HepG2 (cell line): ENCODE results near the gene TELO2.

Experiments
- ATM ChIP-seq: fragments of 450-650 bp; IDR thresholded peaks from 2 replicates; pipeline ENCODE4 v1.7.1; 2017; ENCODE audit warnings: mild to moderate bottlenecking, borderline replicate concordance
- EZH2 ChIP-seq: conservative IDR thresholded peaks from 2 replicates; pipeline ENCODE4 v1.6.1; 2012; ENCODE audit warnings: mild to moderate bottlenecking, low read depth, low read length, moderate library complexity
- FOXK2 ChIP-seq: fragments of 450-650 bp; IDR thresholded peaks from 2 replicates; pipeline ENCODE4 v1.6.1; 2016
- NRL ChIP-seq: sonication (generic); formaldehyde crosslinking; IDR thresholded peaks from 2 replicates; pipeline ENCODE4 v1.5.0; 2020; ENCODE audit warnings: missing genetic modification reagents, mild to moderate bottlenecking, moderate library complexity, borderline replicate concordance
- PHF20 ChIP-seq: sonication (generic); formaldehyde crosslinking; IDR thresholded peaks from 2 replicates; pipeline ENCODE4 v1.5.0; 2020; ENCODE audit warnings: mild to moderate bottlenecking, missing genetic modification reagents
- POLR2AphosphoS5 ChIP-seq: IDR thresholded peaks from 2 replicates; pipeline ENCODE4 v1.6.1; 2012; ENCODE audit warnings: low read depth, low read length
- TEAD3 ChIP-seq: optimal IDR thresholded peaks from 2 replicates; pipeline ENCODE3; 2016; ENCODE audit warnings: borderline replicate concordance
- ZBTB7A ChIP-seq: sonication (generic); formaldehyde crosslinking; IDR thresholded peaks from 2 replicates; pipeline ENCODE4 v1.8.0; 2022; ENCODE audit warnings: mild to moderate bottlenecking, missing genetic modification reagents
- ZNF337 ChIP-seq: sonication (generic); formaldehyde crosslinking; IDR thresholded peaks from 2 replicates; pipeline ENCODE4 v1.5.1; 2020; ENCODE audit warnings: missing genetic modification reagents, low read depth, mild to moderate bottlenecking, borderline replicate concordance
- TF ChIP-seq, protein P1 (sequence below): sonication (generic); formaldehyde crosslinking; IDR thresholded peaks from 2 replicates; pipeline ENCODE4 v1.4.0; 2020; ENCODE audit warnings: missing genetic modification reagents
- TF ChIP-seq, protein P2 (sequence below): sonication (generic); formaldehyde crosslinking; IDR thresholded peaks from 2 replicates; pipeline ENCODE4 v1.5.0; 2020; ENCODE audit warnings: mild to moderate bottlenecking, missing genetic modification reagents, borderline replicate concordance
- TF ChIP-seq, protein P3 (sequence below): conservative IDR thresholded peaks from 2 replicates; pipeline ENCODE4 v1.6.1; 2018; ENCODE audit warnings: missing genetic modification reagents

DNA sequence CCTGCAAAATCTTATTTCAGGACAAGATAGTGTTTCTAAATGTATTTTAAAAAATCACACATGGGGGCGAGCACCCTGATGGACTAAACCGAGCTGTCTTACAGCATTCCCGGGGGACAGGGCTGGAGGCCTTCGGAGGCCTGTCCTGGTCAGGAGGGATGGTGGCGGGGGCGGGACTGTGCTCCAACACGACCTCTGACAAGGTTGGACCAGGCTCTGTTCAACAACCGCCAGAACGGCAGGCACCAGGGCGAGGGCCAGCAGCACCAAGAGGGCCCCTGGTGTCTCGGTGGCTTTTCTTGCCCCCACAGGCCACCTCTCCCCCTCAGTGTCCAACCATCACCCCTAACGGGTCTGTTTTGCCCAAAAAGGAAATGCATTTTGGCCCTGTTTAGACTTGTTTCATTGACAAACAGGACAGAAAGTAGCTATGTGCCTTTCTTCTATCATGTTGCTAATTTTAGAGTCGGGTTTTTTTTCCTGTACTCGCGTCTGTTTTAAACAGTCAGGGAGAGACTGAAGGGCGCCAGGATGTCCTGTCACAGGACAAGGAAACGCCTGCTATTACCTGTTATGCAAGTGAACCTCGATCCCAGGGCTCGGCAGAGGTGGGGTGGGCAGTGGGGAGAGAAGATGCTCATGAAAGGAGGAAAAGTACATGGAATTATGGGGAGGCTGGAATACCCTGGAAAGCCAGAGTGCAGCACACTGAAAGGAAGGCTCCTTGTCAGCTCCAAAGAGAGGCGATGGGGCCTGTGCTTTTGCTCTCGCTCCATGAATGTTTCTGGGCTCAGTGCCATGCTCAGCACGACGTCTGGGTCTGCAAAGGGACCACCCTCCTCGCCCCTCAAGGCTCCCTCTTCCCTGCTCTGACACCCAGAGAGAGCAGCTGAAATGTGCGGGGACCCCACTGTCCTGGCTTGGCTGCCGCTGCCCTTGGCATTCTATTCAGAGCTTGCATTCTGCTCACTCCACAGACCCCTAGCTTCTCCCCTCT, 52.2 kb downstream of the TELO2 start:
- TF ChIP-seq FOXK2 (no peak), TEAD3 (CRISPR knock-in tag) (peak; percentile 6), EZH2 (no peak), ZBTB7A (CRISPR knock-in tag) (no peak), ZNF337 (no peak), ATM (no peak; the same call in 1 of the 2 replicates), PHF20 (CRISPR knock-in tag) (no peak), NRL (CRISPR knock-in tag) (no peak), POLR2AphosphoS5 (no peak)
- TF ChIP-seq, protein P1, sequence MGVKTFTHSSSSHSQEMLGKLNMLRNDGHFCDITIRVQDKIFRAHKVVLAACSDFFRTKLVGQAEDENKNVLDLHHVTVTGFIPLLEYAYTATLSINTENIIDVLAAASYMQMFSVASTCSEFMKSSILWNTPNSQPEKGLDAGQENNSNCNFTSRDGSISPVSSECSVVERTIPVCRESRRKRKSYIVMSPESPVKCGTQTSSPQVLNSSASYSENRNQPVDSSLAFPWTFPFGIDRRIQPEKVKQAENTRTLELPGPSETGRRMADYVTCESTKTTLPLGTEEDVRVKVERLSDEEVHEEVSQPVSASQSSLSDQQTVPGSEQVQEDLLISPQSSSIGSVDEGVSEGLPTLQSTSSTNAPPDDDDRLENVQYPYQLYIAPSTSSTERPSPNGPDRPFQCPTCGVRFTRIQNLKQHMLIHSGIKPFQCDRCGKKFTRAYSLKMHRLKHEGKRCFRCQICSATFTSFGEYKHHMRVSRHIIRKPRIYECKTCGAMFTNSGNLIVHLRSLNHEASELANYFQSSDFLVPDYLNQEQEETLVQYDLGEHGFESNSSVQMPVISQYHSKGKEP (CRISPR knock-in tag), result no peak
- TF ChIP-seq, protein P2, sequence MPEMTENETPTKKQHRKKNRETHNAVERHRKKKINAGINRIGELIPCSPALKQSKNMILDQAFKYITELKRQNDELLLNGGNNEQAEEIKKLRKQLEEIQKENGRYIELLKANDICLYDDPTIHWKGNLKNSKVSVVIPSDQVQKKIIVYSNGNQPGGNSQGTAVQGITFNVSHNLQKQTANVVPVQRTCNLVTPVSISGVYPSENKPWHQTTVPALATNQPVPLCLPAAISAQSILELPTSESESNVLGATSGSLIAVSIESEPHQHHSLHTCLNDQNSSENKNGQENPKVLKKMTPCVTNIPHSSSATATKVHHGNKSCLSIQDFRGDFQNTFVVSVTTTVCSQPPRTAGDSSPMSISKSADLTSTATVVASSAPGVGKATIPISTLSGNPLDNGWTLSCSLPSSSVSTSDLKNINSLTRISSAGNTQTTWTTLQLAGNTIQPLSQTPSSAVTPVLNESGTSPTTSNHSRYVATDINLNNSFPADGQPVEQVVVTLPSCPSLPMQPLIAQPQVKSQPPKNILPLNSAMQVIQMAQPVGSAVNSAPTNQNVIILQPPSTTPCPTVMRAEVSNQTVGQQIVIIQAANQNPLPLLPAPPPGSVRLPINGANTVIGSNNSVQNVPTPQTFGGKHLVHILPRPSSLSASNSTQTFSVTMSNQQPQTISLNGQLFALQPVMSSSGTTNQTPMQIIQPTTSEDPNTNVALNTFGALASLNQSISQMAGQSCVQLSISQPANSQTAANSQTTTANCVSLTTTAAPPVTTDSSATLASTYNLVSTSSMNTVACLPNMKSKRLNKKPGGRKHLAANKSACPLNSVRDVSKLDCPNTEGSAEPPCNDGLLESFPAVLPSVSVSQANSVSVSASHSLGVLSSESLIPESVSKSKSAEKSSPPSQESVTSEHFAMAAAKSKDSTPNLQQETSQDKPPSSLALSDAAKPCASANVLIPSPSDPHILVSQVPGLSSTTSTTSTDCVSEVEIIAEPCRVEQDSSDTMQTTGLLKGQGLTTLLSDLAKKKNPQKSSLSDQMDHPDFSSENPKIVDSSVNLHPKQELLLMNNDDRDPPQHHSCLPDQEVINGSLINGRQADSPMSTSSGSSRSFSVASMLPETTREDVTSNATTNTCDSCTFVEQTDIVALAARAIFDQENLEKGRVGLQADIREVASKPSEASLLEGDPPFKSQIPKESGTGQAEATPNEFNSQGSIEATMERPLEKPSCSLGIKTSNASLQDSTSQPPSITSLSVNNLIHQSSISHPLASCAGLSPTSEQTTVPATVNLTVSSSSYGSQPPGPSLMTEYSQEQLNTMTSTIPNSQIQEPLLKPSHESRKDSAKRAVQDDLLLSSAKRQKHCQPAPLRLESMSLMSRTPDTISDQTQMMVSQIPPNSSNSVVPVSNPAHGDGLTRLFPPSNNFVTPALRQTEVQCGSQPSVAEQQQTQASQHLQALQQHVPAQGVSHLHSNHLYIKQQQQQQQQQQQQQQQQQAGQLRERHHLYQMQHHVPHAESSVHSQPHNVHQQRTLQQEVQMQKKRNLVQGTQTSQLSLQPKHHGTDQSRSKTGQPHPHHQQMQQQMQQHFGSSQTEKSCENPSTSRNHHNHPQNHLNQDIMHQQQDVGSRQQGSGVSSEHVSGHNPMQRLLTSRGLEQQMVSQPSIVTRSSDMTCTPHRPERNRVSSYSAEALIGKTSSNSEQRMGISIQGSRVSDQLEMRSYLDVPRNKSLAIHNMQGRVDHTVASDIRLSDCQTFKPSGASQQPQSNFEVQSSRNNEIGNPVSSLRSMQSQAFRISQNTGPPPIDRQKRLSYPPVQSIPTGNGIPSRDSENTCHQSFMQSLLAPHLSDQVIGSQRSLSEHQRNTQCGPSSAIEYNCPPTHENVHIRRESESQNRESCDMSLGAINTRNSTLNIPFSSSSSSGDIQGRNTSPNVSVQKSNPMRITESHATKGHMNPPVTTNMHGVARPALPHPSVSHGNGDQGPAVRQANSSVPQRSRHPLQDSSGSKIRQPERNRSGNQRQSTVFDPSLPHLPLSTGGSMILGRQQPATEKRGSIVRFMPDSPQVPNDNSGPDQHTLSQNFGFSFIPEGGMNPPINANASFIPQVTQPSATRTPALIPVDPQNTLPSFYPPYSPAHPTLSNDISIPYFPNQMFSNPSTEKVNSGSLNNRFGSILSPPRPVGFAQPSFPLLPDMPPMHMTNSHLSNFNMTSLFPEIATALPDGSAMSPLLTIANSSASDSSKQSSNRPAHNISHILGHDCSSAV (CRISPR knock-in tag), result no peak
- TF ChIP-seq, protein P3, sequence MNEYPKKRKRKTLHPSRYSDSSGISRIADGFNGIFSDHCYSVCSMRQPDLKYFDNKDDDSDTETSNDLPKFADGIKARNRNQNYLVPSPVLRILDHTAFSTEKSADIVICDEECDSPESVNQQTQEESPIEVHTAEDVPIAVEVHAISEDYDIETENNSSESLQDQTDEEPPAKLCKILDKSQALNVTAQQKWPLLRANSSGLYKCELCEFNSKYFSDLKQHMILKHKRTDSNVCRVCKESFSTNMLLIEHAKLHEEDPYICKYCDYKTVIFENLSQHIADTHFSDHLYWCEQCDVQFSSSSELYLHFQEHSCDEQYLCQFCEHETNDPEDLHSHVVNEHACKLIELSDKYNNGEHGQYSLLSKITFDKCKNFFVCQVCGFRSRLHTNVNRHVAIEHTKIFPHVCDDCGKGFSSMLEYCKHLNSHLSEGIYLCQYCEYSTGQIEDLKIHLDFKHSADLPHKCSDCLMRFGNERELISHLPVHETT (CRISPR knock-in tag), result no peak
